Measurements from ENCODE around the gene WDR55.
"Not testable (repeated sequence)": the region's sequence is repeated elsewhere in the genome, so short reads cannot be mapped to it uniquely, and the experiment has no call there.

The WDR55 gene

DNA sequence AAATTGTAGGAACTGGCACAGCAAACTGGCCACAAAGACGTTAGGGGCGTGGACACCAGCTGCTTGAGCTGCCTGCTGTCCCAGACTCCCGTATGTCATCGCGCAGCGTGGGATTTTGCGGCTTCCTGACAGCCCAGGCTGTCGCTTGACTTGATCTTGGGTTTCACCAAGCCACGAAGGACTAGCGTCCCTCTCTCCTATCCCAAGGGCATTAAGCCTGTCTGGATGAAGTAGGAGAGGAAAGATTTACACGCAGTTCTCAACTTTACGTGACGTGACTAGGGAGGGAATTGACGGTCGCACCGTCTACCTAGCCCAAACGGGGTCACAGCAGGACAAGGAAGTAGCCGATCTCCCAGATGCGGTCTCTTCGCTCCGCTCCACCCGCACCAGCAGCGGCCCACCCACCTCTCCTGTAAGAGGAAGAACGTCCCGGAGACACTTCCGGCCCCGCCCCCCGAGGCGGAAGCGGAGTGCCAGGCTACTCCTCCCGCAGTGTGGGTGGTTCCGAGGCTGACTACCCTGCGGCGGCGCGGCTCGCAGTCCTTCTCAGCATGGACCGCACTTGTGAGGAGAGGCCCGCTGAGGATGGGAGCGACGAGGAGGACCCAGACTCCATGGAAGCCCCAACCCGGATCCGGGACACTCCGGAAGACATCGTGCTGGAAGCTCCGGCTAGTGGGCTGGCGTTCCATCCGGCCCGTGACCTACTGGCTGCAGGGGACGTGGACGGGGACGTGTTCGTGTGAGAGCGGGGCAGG, at the start of gene WDR55:
Gene WDR55 (plus strand): TSS at position 546 of the 761 bp plus-strand sequence. CDS start 9 bp downstream, at position 555.
- DNase-seq (ENCODE audit: extremely low spot score): peak; percentile 94
- peak; percentile 76 for TF ChIP-seq ELF4 (IDR thresholded peaks at IDR 0.05)
- TF ChIP-seq, protein P1, sequence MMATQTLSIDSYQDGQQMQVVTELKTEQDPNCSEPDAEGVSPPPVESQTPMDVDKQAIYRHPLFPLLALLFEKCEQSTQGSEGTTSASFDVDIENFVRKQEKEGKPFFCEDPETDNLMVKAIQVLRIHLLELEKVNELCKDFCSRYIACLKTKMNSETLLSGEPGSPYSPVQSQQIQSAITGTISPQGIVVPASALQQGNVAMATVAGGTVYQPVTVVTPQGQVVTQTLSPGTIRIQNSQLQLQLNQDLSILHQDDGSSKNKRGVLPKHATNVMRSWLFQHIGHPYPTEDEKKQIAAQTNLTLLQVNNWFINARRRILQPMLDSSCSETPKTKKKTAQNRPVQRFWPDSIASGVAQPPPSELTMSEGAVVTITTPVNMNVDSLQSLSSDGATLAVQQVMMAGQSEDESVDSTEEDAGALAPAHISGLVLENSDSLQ (IDR thresholded peaks at IDR 0.05): peak; percentile 82
- TF ChIP-seq L3MBTL2 (conservative IDR thresholded peaks at IDR 0.05): peak; percentile 27; the same call in 1 of the 2 replicates
- no peak for TF ChIP-seq FOXM1 (IDR thresholded peaks at IDR 0.05; ENCODE audit: borderline replicate concordance)
- ChIA-PET CTCF (no interaction called here), POLR2A (interaction anchor here (1.3 to 4.8 kb wide), 4 partner anchors 10 to 107 kb away, joined by 3 to 46 read pairs (median 10); partner anchors contain the start of genes HARS1, HARS2, IK and NDUFA2)

- POLR2A ChIA-PET: no interaction called here
- no peak for TF ChIP-seq FOXM1 (IDR thresholded peaks at IDR 0.05; ENCODE audit: borderline replicate concordance)
- no peak for TF ChIP-seq BHLHE40 (IDR thresholded peaks at IDR 0.05; ENCODE audit: borderline replicate concordance)
- no peak for TF ChIP-seq HDGF (IDR thresholded peaks at IDR 0.05; ENCODE audit: borderline replicate concordance)
- no peak for TF ChIP-seq TARDBP (IDR thresholded peaks at IDR 0.05)
- no peak for TF ChIP-seq ZNF384 (IDR thresholded peaks at IDR 0.05)
- no peak for TF ChIP-seq SUZ12 (IDR thresholded peaks at IDR 0.05)
- no peak for TF ChIP-seq CTBP1 (IDR thresholded peaks at IDR 0.05; ENCODE audit: borderline replicate concordance)
- TF ChIP-seq L3MBTL2 (conservative IDR thresholded peaks at IDR 0.05): no peak
- TF ChIP-seq ELF4 (IDR thresholded peaks at IDR 0.05): no peak
- no peak for TF ChIP-seq LEF1 (IDR thresholded peaks at IDR 0.05; ENCODE audit: borderline replicate concordance)
- CTCF ChIA-PET: no interaction called here
- no peak for DNase-seq (ENCODE audit: extremely low spot score)
Observed at GRCh38 chr5:140622301-140622700, 42.4 kb upstream of the WDR55 start.

DNA sequence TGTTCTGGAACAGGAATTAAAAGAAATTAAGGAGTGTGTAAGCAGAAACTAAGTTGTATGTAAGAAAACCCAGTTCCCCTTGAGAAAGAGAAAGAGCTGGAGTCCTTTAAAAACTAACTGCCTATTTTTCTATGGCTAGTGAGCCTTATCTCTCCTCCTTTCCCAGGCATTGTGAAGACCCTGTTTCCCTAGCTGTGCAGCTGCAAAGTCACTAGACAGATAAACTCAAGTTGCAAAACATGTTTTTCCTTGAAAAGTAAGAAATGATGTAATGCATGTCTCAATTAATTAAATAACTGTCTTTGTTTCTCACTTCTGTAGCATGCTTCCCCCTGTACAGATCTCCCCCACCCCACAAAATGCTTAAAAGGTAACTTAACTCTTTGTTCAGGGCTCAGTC, 41.6 kb upstream of the WDR55 start:
- DNase-seq (ENCODE audit: extremely low spot score); CTCF ChIA-PET: not testable (repeated sequence)
- POLR2A ChIA-PET: interaction anchor here (1.1 kb wide), 1 partner anchor 24 kb away, joined by 3 read pairs; the partner anchor contains the start of genes IK and NDUFA2

GRCh38 chr5:140624886-140625285, 39.8 kb upstream of the WDR55 start:
- DNase-seq (ENCODE audit: extremely low spot score); CTCF ChIA-PET: not testable (repeated sequence)
- POLR2A ChIA-PET: interaction anchor here (0.7 to 1.7 kb wide), 2 partner anchors 17 to 23 kb away, joined by 3 to 4 read pairs; partner anchors contain the start of genes IK and NDUFA2

- ChIA-PET CTCF (no interaction called here), POLR2A (no interaction called here)
- TF ChIP-seq HDGF (IDR thresholded peaks at IDR 0.05; ENCODE audit: borderline replicate concordance) (no peak), LEF1 (IDR thresholded peaks at IDR 0.05; ENCODE audit: borderline replicate concordance) (no peak), ELF4 (IDR thresholded peaks at IDR 0.05) (no peak), FOXM1 (IDR thresholded peaks at IDR 0.05; ENCODE audit: borderline replicate concordance) (no peak), ZNF384 (IDR thresholded peaks at IDR 0.05) (no peak), TARDBP (IDR thresholded peaks at IDR 0.05) (no peak), SUZ12 (IDR thresholded peaks at IDR 0.05) (no peak), L3MBTL2 (conservative IDR thresholded peaks at IDR 0.05) (no peak), ARNT (IDR thresholded peaks at IDR 0.05) (no peak), CTBP1 (IDR thresholded peaks at IDR 0.05; ENCODE audit: borderline replicate concordance) (no peak), FOXK2 (IDR thresholded peaks at IDR 0.05) (no peak), NFRKB (IDR thresholded peaks at IDR 0.05) (no peak), SP1 (IDR thresholded peaks at IDR 0.05) (no peak), BHLHE40 (IDR thresholded peaks at IDR 0.05; ENCODE audit: borderline replicate concordance) (no peak), FOXA1 (IDR thresholded peaks at IDR 0.05) (no peak)
- TF ChIP-seq, protein P1 (IDR thresholded peaks at IDR 0.05): no peak
- no peak for DNase-seq (ENCODE audit: extremely low spot score)
Observed at GRCh38 chr5:140627972-140628371, 36.7 kb upstream of the WDR55 start.

- ChIA-PET CTCF (no interaction called here), POLR2A (no interaction called here)
- TF ChIP-seq FOXM1 (IDR thresholded peaks at IDR 0.05; ENCODE audit: borderline replicate concordance) (no peak), FOXA1 (IDR thresholded peaks at IDR 0.05) (no peak), FOXK2 (IDR thresholded peaks at IDR 0.05) (no peak), LEF1 (IDR thresholded peaks at IDR 0.05; ENCODE audit: borderline replicate concordance) (no peak), SP1 (IDR thresholded peaks at IDR 0.05) (no peak), L3MBTL2 (conservative IDR thresholded peaks at IDR 0.05) (no peak), NFRKB (IDR thresholded peaks at IDR 0.05) (no peak), ELF4 (IDR thresholded peaks at IDR 0.05) (no peak), HDGF (IDR thresholded peaks at IDR 0.05; ENCODE audit: borderline replicate concordance) (no peak), ARNT (IDR thresholded peaks at IDR 0.05) (no peak), CTBP1 (IDR thresholded peaks at IDR 0.05; ENCODE audit: borderline replicate concordance) (no peak), SUZ12 (IDR thresholded peaks at IDR 0.05) (no peak), TARDBP (IDR thresholded peaks at IDR 0.05) (no peak), ZNF384 (IDR thresholded peaks at IDR 0.05) (no peak), BHLHE40 (IDR thresholded peaks at IDR 0.05; ENCODE audit: borderline replicate concordance) (no peak)
- TF ChIP-seq, protein P1 (IDR thresholded peaks at IDR 0.05): no peak
- no peak for DNase-seq (ENCODE audit: extremely low spot score)
Observed at GRCh38 chr5:140628711-140629110, 36.0 kb upstream of the WDR55 start.

All from HEK293T (cell line).